Coronary artery (tissue), 2 donors: Measurements from ENCODE around the gene MYEOV.
A peak's percentile ranks its signal among the peaks of the same experiment; 100 is the strongest.

ENCODE experiments used
- DNase-seq: peaks from one replicate; pipeline ENCODE4 v3.0.0-alpha.2; 2017; ENCODE audit warnings: low spot score
- H3K27ac ChIP-seq, 2 donors: fragments of 200-600 bp; sonication (generic); one replicate each; pipeline ENCODE4 v1.5.1; 2016 to 2019
- H3K4me3 ChIP-seq: fragments of 200-600 bp; sonication (generic); 2 replicates; pipeline ENCODE4 v1.5.1; 2016; ENCODE audit warnings: mild to moderate bottlenecking, moderate library complexity
- TF ChIP-seq, protein P1 (sequence below): fragments of 200-600 bp; sonication (generic); IDR thresholded peaks from one replicate; pipeline ENCODE4 v1.5.1; 2019; ENCODE audit warnings: antibody characterized with exemption

Gene MYEOV

GRCh38 chr11:69293819-69294505 lies at the start of gene MYEOV:
Gene MYEOV, plus strand, starts transcription at chr11:69294155. Its CDS starts 1,200 bp downstream, at chr11:69295355.
- H3K27ac ChIP-seq = no peak within 1 kb of the TSS
- H3K4me3 ChIP-seq = no peak within 1 kb of the TSS
- no peak for DNase-seq
- TF ChIP-seq, protein P1, sequence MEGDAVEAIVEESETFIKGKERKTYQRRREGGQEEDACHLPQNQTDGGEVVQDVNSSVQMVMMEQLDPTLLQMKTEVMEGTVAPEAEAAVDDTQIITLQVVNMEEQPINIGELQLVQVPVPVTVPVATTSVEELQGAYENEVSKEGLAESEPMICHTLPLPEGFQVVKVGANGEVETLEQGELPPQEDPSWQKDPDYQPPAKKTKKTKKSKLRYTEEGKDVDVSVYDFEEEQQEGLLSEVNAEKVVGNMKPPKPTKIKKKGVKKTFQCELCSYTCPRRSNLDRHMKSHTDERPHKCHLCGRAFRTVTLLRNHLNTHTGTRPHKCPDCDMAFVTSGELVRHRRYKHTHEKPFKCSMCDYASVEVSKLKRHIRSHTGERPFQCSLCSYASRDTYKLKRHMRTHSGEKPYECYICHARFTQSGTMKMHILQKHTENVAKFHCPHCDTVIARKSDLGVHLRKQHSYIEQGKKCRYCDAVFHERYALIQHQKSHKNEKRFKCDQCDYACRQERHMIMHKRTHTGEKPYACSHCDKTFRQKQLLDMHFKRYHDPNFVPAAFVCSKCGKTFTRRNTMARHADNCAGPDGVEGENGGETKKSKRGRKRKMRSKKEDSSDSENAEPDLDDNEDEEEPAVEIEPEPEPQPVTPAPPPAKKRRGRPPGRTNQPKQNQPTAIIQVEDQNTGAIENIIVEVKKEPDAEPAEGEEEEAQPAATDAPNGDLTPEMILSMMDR = no peak

- TF ChIP-seq, protein P1 = no peak
- H3K4me3 ChIP-seq = no peak overlapping the region
- peak; percentile 46 for DNase-seq
- H3K27ac ChIP-seq = no peak overlapping the region
Measured at GRCh38 chr11:69244266-69244665, 49.7 kb upstream of the MYEOV start.

DNA sequence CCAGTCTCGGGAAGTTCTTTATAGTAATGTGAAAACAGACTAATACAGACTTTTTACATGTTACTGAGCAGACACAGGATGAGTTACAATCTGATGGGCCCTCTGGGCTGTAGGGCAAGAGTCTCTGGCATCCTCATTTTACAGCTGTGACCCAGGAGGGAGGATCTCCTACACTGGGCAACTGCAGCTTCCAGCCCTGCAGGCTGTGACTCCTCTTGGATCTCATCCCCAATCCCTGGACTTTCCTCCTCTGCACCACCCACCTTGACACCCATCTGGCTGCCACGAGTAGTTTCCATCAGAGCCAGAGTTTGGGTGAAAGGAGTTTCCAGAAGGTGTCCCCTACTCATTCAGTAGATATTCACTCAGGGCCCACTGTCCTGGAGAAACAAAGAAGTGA lies 48.9 kb upstream of the MYEOV start:
- H3K27ac ChIP-seq = no peak overlapping the region
- TF ChIP-seq, protein P1 = no peak
- DNase-seq = no peak
- no peak overlapping the region for H3K4me3 ChIP-seq

- Histone ChIP-seq H3K27ac (no peak overlapping the region), H3K4me3 (no peak overlapping the region)
- DNase-seq = peak; percentile 66
- TF ChIP-seq, protein P1 = no peak
Measured at GRCh38 chr11:69245491-69246345, 48.2 kb upstream of the MYEOV start.

GRCh38 chr11:69249311-69250185 lies 44.4 kb upstream of the MYEOV start:
- TF ChIP-seq, protein P1 = no peak
- no peak for DNase-seq
- H3K4me3 ChIP-seq = no peak overlapping the region
- H3K27ac ChIP-seq = no peak overlapping the region

DNA sequence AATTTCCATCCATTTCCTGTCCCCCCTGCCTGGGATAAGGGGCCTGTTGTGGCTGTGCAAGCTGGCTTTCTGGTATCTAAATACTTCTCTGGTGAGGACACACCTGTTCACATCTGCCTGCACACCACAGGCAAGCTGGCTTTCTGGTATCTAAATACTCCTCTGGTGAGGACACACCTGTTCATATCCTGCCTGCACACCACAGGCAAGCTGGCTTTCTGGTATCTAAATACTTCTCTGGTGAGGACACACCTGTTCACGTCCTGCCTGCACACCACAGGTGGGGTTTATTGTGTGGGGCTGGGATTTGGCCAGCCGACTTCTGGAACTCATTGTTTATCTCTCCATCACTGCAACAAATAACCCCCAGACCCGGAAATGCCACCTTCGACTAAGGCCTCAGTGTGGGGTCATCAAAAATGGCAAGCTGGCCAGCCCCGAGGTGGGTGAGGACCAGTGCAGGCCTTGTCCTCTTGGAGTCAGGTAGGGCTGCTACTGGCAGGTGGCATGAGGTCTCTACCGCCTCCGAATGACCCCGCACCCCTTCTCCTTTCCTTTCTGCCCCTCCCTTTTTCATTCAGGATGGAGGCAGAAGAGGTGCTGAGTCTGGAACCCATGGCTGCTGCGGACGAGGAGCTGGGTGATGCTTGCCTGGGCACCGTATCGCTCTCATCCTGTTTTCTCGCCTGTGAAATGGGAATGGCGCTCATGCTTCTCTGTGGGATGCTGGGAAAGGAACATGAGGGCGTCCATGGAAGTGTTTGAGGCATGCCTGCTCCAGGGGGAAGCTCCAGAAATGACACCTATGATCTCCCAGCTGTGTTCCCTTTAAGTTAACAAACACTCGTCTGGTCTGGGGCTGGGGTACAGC lies 43.5 kb upstream of the MYEOV start:
- TF ChIP-seq, protein P1 = no peak
- Histone ChIP-seq H3K27ac (no peak overlapping the region), H3K4me3 (no peak overlapping the region)
- DNase-seq = no peak
